NCI-H345 (cell line): ENCODE data around the gene CKS1B.
"Not testable (repeated sequence)": the region's sequence is repeated elsewhere in the genome, so short reads cannot be mapped to it uniquely, and the experiment has no call there.

Experiments
- DNase-seq: peaks from one replicate; lab custom pipeline; 2025; lab: John Stamatoyannopoulos, UW

CKS1B gene

GRCh38 chr1:154964359-154964758 is 10.1 kb upstream of the CKS1B start:
- no peak for DNase-seq

GRCh38 chr1:154966111-154966510 is 8.4 kb upstream of the CKS1B start:
- DNase-seq = no peak

GRCh38 chr1:154967331-154967950 is 7.0 kb upstream of the CKS1B start:
- DNase-seq = no peak

GRCh38 chr1:154968731-154969130 is 5.8 kb upstream of the CKS1B start:
- DNase-seq = no peak

- DNase-seq = no peak
Observed at GRCh38 chr1:154969246-154969645, 5.2 kb upstream of the CKS1B start.

GRCh38 chr1:154969860-154970452 is 4.5 kb upstream of the CKS1B start:
- no peak for DNase-seq

GRCh38 chr1:154970631-154971340 is 3.7 kb upstream of the CKS1B start, which contains the start of gene SHC1:
SHC1 (minus strand) TSS chr1:154970747; CDS start chr1:154970526, 221 bp downstream.
- DNase-seq = no peak

GRCh38 chr1:154971341-154971998 is 3.0 kb upstream of the CKS1B start:
- DNase-seq = no peak

- no peak for DNase-seq
Observed at GRCh38 chr1:154972213-154972516, 2.3 kb upstream of the CKS1B start.

- DNase-seq = no peak
Observed at GRCh38 chr1:154972517-154973343, 1.8 kb upstream of the CKS1B start.

GRCh38 chr1:154973344-154974101 is 958 bp upstream of the CKS1B start:
- peak; percentile 99 for DNase-seq

- peak; percentile 100 for DNase-seq
Observed at GRCh38 chr1:154974808-154975408, 427 bp downstream of the CKS1B start.

- DNase-seq = peak; percentile 57
Observed at GRCh38 chr1:154975409-154976059, 1.1 kb downstream of the CKS1B start.

GRCh38 chr1:154977762-154978161 is 3.3 kb downstream of the CKS1B start:
- DNase-seq = not testable (repeated sequence)

- no peak for DNase-seq
Observed at GRCh38 chr1:154978360-154978759, 3.9 kb downstream of the CKS1B start.

- DNase-seq = no peak
Observed at GRCh38 chr1:154982341-154982740, 7.9 kb downstream of the CKS1B start.

- DNase-seq = peak; percentile 100
Observed at GRCh38 chr1:154982897-154983648, 8.6 kb downstream of the CKS1B start, which contains the start of gene FLAD1. FLAD1 (plus strand) TSS chr1:154983344; CDS start chr1:154983695, 351 bp downstream.

- no peak for DNase-seq
Observed at GRCh38 chr1:154983776-154984466, 9.4 kb downstream of the CKS1B start.

GRCh38 chr1:154986736-154987135 is 12.3 kb downstream of the CKS1B start:
- DNase-seq = not testable (repeated sequence)
